GM18867 (cell line): ENCODE data around the gene CCDC83.
"Not testable (repeated sequence)": the region's sequence is repeated elsewhere in the genome, so short reads cannot be mapped to it uniquely, and the experiment has no call there.

Source experiments
- ATAC-seq: cut with Tn5 transposase; IDR thresholded peaks from one replicate; pipeline ENCODE4 v1.9.1; 2021; ENCODE audit warnings: mild to moderate bottlenecking, moderate library complexity; ENCODE audit not compliant: unreplicated experiment

Gene CCDC83

GRCh38 chr11:85939099-85940015 is 84.2 kb downstream of the CCDC83 start:
- ATAC-seq = no peak

DNA sequence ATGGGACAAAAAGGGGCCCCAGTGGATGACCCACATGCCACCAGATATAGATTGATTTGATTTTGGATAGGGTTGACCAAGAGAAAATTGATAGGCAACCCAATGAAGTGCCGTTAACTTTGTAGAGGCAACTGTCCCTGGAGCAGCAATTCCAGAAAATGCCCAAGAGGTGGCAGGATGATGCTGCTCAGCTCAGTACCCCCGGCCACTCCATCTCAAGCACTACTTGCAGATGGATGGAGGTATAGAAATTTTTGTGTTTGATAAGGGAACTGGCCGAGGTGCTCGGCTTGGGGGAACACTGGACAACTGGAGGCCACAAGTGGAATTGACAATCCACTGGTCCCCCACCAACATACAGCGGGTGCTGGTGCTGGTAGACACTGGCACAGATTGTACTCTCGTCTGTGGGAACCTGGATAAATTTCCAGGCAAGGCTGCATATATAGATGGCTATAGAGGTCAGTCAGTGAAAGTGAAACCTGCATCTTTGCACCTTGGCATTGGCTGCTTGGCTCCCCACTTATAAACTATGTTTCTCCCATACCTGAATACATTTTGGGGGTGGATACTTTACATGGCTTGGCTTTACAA is 86.3 kb downstream of the CCDC83 start:
- peak; percentile 65 for ATAC-seq

GRCh38 chr11:85945296-85945695 is 90.1 kb downstream of the CCDC83 start:
- no peak for ATAC-seq

GRCh38 chr11:85945788-85946187 is 90.6 kb downstream of the CCDC83 start:
- no peak for ATAC-seq

GRCh38 chr11:85946221-85946620 is 91.0 kb downstream of the CCDC83 start:
- no peak for ATAC-seq

GRCh38 chr11:85947431-85948272 is 92.5 kb downstream of the CCDC83 start:
- ATAC-seq = peak; percentile 35

DNA sequence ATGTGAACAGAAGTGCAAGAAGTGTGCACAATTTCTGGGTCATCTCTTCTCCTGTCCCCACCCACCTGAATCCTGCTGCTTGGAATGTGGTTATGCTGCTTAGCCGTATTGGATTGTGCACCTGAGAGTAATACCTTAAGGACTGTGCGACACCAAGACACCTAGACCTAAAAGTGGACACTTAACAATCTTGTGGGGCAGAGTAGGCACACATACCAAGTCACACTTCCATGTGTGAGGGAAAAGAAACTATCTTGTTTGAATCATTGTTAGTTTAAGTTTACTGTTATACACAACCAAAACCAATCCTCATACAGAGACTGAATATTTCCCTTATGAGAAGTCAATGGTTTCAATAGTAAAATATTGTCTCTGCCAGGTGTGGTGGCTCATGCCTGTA is 93.7 kb downstream of the CCDC83 start:
- peak; percentile 51 for ATAC-seq

GRCh38 chr11:85949798-85950197 is 94.6 kb downstream of the CCDC83 start:
- no peak for ATAC-seq

GRCh38 chr11:85950317-85951048 is 95.3 kb downstream of the CCDC83 start:
- no peak for ATAC-seq

GRCh38 chr11:85951049-85951405 is 95.8 kb downstream of the CCDC83 start:
- ATAC-seq = no peak

- no peak for ATAC-seq
Measured at GRCh38 chr11:85951428-85952107, 96.4 kb downstream of the CCDC83 start.

- not testable (repeated sequence) for ATAC-seq
Measured at GRCh38 chr11:85952108-85952485, 96.9 kb downstream of the CCDC83 start.

DNA sequence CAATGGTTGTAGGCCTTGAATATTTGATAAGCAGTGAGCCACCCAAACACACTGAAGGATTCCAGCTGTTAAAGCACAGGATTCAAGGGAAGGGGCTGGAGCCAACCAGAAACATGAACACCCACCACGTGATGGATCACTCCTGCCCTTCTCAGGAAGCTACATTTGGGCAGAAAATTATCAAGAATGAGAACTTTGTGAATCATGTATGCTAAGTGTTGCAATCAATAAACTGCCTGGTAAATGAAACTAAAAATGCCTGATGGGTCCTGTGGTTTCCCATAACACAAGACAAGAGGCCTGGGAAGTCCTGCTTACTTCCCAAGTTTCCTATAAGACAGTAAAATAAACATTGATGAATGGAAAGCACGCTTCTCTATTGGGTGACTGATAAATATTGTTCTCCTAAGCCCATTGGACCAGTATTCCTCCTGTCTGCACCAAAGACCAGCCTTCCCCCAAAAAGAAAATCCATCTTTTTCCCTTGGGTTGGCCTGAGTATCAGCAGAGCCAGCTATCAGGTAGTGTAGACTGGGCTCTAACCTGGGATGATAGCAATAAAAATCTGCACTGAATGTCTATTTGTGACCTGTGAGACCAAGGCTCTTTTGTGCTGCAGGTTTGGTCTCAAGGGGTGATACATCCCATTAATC is 98.4 kb downstream of the CCDC83 start:
- ATAC-seq = no peak

DNA sequence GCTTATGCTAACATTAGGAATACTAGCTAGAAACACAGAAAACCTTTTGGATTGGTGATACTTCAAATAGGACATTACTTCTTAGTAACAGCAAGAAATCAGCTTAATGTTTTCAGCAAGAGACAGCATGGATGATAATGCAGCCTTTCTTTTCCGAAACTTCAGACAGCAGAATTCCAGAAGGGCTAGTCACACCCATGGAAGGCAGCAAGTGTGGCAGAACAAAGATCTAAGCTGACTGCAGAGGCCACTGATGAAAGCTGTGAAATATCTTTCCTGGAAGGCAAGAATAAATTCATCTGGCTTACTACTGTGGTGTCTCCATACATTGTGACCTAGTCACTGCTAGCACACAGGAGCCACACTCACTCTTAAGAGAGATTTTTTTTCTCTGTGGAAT is 100.3 kb downstream of the CCDC83 start:
- ATAC-seq = no peak

DNA sequence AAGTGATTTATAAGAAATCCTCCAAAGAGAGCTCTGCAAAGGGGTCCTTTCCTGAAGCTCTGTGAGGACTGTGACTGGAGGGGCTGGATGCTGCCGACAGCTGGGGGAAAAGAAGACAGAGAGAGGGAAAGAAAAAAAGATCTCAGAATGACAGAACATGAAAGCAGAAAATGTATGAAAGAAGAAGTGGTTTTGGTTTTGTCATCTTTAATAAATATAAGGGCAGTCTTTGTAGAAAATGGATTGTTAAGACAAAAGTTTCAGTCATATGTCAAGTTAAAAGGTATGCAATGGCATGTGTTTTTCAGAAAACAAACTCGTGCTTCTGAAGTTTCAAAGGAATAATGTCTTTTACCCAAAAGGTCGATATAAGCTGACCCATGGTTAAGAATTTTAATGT is 105.5 kb downstream of the CCDC83 start:
- no peak for ATAC-seq

DNA sequence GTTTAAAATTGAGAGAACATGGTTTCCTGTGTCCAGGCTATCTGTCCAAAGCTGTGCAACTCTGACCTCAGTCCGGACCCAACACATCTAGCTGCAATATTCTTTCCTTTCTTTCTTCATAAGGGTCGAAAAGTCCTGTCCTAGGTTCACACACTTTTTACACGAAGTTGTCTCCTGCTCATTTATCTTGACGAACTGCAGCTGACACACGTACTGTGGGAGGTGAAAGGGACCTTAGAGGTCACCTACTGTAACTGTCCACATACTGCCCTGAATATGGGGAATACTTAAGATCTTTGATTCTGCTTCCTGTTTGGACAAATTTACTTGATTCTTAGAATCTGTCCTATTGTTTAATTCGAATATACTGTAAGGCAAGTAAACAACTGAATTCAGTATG is 105.9 kb downstream of the CCDC83 start:
- ATAC-seq = no peak

DNA sequence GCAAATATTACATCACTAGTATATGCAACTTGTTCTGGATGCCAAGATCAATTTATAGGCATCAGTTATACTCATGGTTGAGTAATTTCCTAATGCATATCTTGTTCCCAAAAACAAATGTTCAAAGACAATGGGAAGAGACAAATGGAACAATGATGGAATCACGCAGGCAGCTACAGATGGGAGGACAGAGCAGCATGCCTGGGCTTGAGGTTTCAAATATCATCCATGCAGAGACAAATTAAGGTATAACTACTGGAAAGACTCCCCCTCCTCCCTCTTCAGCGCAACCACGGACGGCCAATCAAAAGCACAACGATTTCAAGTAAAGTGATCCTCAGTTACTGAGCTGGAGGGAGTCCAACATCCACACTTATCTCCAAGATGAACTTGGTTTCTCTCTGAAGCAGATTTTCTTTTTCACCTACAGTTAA is 106.8 kb downstream of the CCDC83 start:
- no peak for ATAC-seq

DNA sequence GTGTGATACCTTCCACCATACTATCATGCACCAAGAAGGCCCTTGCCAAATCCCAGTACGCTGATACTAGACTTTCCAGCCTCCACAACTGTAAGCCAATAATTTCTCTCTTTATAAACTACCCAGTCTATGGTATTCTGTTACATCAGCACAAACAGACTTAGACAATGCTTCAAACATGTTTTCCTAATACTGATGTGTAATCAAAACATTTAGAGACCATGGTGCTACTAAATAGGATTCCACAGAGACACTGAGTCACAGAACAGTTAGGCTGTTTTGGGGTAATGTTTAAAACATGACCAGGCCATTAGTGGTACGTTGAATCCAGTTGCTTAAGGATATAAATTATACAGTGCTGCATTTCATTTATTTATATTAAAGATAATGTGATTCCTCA is 110.0 kb downstream of the CCDC83 start:
- ATAC-seq = no peak

GRCh38 chr11:85967457-85967856 is 112.3 kb downstream of the CCDC83 start:
- no peak for ATAC-seq
